Hepatocyte (in vitro differentiated cells): ENCODE data around the gene MT1G.

ENCODE experiments used
- EZH2 ChIP-seq: fragments of 200-600 bp; sonication (generic); IDR thresholded peaks from 2 replicates; pipeline ENCODE4 v1.6.1; 2016; ENCODE audit warnings: antibody characterized with exemption, mild to moderate bottlenecking, borderline replicate concordance
- TF ChIP-seq, protein P1 (sequence below): fragments of 200-600 bp; sonication (generic); IDR thresholded peaks from 2 replicates; pipeline ENCODE4 v1.5.1; 2016; ENCODE audit warnings: antibody characterized with exemption, mild to moderate bottlenecking; ENCODE audit not compliant: poor library complexity

DNA sequence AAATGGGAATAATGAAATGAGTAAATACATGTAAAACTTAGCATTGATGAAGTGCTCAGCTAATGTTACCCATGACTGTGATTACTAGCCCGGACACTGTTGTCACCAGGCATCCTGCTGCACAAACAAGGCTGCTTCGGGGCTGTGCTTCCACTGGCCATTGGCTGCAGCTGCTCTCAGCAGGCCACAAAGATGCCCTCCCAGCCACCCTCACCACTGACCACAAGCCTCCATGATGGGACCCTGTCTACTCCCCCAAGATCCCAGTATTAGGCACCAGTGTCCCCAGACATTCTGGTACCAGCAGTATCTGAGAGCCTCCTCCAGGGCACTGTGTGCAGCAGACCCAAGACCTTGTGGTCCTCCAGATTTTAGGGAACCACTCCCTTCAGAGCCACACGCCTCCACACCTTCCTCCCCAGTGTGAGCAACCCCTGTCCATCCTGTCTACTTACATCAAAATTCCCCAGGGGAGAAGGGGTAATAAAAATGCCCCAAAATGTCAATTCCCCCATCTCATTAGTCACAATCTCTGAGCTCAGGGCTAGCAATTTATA, 42.4 kb upstream of the MT1G start:
- TF ChIP-seq, protein P1, sequence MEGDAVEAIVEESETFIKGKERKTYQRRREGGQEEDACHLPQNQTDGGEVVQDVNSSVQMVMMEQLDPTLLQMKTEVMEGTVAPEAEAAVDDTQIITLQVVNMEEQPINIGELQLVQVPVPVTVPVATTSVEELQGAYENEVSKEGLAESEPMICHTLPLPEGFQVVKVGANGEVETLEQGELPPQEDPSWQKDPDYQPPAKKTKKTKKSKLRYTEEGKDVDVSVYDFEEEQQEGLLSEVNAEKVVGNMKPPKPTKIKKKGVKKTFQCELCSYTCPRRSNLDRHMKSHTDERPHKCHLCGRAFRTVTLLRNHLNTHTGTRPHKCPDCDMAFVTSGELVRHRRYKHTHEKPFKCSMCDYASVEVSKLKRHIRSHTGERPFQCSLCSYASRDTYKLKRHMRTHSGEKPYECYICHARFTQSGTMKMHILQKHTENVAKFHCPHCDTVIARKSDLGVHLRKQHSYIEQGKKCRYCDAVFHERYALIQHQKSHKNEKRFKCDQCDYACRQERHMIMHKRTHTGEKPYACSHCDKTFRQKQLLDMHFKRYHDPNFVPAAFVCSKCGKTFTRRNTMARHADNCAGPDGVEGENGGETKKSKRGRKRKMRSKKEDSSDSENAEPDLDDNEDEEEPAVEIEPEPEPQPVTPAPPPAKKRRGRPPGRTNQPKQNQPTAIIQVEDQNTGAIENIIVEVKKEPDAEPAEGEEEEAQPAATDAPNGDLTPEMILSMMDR = no peak
- no peak for TF ChIP-seq EZH2
